GM21737 (cell line): ENCODE data around the gene DENND1B.

Source experiments
- ATAC-seq: cut with Tn5 transposase; IDR thresholded peaks from one replicate; pipeline ENCODE4 v1.9.1; 2021; ENCODE audit warnings: mild to moderate bottlenecking, moderate library complexity; ENCODE audit not compliant: unreplicated experiment

The DENND1B gene, protein sequence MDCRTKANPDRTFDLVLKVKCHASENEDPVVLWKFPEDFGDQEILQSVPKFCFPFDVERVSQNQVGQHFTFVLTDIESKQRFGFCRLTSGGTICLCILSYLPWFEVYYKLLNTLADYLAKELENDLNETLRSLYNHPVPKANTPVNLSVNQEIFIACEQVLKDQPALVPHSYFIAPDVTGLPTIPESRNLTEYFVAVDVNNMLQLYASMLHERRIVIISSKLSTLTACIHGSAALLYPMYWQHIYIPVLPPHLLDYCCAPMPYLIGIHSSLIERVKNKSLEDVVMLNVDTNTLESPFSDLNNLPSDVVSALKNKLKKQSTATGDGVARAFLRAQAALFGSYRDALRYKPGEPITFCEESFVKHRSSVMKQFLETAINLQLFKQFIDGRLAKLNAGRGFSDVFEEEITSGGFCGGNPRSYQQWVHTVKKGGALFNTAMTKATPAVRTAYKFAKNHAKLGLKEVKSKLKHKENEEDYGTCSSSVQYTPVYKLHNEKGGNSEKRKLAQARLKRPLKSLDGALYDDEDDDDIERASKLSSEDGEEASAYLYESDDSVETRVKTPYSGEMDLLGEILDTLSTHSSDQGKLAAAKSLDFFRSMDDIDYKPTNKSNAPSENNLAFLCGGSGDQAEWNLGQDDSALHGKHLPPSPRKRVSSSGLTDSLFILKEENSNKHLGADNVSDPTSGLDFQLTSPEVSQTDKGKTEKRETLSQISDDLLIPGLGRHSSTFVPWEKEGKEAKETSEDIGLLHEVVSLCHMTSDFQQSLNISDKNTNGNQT

DNA sequence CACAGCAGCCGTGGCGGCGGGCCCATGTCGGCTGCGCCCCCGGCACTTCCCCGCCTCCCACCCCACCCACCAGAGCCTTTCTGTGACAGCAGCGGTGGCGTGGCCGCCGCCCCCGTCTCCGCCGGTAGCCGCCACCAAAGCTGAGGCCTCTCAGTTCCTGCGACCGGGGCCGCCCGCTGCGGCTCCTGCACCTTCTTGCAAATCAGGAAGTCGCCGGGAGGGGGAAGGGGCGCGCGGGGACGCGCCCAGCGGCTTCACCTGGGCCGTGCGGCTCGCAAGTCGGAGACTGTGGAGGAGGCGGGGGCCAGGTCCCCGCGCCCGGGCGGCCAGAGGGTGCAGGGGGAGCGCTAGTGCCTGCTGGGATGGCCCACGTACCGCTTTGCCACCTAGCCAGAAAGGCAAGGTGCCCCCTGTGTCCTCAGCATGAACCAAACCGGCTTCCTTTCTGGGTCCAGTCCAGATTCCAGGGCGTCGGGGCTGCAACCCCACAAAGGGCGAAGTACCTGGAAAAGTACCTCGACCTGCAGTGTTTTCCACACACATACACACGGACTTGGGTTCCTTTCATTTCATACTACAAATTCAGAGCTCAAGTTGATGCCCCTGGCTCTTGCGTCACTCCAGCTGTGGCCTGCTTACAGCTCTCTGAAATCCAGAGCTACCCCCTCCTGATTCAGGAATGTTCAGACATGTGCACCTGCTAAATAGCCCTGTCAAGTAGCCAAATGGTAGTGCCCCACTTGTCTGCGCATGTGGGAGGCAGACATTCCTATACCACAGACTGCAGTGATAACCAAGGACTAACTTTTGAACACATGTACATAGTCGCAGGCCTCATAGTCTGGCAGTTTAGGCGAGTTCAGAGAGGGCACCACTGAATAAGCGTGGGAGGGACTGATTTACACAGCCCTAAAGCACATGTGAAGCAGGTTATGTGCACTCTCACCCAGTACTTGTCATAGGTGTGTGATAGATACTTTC lies at the start of gene DENND1B:
TSS of gene DENND1B (minus strand) at position 199 of the 981 bp plus-strand sequence. CDS start 325 bp downstream, outside the sequence.
- ATAC-seq = peak; percentile 69

DNA sequence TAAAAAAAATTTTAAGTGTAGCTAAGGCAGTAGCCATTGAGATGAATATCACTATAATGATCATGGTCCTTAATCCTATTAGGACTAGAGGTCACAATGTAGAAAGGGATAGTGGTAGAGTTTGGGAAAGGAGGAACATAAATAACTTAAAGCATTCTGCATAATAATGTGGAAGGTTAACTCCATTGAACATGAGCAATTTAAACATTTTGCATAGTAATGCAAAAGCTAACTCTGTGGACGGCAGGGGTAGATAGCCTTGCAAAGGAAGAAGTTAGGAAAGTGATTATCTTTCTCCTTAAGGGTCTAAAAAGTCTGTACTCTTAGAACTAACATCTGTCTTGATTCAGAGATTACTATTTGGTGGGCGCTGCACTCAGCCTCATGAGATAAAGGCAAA lies 39.0 kb upstream of the DENND1B start:
- no peak for ATAC-seq

DNA sequence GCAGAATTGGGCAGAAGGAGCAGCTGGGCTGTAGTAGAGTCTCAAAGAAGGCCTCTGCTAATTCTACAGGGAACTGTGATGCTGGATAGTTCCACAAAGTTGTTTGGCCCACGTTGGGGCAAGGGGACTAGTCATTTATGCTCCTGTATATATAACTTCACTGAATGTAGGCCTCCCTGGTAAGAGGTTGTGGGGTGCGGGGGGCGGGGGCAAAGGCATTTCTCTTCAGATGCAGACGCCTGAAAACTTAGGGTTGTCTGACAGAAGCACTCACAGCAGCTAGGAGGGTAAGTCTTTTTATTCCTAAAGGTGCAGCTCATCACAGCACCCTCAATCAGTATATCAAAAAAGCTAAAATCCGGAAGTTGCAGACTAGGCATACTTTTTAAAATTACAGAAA lies 38.5 kb upstream of the DENND1B start:
- ATAC-seq = no peak

DNA sequence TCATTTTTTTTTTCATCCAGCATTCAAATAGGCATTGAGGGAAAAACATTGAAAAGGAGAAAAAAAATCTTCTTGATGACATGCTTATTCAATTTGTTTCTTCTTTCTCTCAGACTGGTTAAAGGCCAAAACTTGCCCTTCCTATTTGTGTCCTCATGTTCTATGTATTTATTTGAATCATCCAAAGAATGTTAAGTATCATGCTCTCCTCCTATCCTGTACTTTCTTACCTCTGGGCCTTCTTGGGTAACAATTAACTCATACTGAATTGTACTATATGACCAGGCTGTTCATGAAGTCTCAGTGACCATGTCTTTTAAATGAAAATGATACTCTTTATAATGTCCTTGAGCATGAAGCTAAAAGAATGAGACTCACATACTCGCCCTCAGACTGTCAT lies 36.5 kb upstream of the DENND1B start:
- no peak for ATAC-seq

DNA sequence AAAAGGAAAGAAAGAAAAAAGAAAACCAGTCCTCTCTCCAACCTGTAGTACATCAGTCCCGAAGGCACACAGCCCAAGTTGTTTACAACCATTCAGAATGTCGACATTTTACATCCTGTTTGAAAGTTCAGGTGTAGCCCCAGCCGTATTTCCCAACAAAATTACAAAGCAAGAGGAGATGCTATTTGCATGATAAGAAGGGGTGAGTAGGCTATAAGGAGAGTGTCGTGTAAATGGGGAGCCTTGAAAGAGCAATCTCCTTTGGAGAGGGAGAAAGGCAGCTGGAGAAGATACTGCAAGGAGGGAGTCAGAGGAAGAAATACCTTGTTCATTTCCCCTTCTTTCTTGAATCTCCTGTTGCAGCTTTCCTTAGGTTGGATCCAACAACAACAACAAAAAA lies 35.5 kb upstream of the DENND1B start:
- ATAC-seq = no peak

DNA sequence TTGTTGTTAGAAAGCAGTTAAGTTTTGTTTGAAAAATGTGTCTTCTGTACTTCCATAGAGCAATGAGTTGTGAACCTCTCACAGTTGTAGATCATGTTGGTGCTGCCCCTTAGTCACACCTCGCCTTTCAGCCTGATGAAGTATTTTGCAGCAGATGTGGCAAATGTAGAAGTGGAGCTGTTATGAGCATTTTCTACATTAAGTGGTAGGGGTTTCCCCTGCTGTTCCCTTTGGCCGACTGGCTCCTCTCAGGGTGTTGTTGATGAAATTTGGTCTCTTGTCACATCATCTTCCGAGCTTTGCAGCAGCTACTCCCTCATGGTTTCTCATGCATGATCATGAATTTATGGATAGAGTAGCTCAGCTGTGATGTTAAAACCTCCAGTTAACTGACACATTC lies 33.6 kb upstream of the DENND1B start:
- no peak for ATAC-seq

DNA sequence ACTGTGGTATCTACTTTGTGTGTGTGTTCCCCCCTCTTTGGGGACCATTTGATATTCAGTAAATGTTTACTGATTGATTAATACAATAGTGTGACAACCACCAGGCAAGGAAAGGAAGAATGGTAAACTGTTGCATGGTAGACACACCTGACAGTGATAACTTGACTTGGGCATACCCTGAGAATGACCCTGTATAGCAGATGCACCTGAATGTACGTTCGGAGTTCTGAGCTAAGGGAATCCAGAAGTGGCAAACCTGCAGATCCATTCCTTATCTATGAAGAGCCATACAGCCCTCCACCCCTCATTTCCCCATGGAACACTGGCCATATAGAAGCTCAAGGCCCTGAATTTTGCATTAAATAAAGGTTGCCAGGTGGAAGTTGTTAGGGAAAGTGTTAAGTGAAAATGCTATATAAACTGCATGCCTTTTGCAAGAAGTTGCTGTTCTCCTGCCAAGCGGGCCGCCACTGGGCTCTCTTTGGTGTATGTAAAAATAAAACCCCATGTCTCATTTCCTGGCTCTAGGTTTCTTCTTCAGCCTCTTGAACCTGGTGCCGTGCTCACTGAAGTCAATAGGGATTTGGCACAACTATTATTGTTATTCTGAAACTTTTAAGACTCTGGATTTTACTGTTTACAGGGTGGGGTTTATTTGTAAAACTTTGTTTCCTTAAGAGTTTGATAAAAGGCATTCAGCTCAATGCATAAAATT lies 32.6 kb upstream of the DENND1B start:
- no peak for ATAC-seq

DNA sequence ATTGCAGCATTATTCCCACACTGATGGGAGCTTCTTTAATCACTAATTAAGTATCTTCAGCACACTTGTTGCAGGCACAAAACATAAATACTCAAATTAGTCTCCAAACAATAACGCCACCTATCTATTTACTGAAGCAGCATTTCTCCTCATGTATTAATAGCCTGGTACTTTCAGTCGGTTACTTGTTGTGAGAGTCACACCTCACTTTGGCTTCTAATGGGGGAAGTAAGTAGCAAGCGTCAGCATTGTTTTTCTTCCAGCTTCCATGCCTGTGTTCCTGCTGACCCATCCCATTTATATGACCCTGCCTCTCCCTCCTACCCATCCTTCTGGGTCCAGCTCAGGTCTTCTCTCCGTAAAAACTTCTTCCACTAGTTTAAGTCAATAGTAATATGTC lies 31.9 kb upstream of the DENND1B start:
- no peak for ATAC-seq

DNA sequence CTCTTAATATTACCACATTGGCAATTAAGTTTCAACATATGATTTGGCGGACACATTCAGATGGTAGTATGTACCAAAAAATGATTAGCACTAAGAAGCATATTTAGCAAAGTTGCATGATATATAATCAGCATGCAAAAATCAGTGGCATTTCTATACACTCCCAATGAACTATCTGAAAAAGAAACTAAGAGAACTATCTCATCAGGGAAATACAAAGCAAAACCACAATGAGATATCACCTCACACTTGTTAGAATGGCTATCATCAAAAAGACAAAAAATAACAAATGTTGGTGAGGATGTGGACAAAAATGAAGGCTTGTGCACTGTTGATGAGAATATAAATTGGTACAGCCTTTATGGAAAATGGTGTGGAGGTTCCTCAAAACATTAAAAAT lies 31.4 kb upstream of the DENND1B start:
- ATAC-seq = no peak

DNA sequence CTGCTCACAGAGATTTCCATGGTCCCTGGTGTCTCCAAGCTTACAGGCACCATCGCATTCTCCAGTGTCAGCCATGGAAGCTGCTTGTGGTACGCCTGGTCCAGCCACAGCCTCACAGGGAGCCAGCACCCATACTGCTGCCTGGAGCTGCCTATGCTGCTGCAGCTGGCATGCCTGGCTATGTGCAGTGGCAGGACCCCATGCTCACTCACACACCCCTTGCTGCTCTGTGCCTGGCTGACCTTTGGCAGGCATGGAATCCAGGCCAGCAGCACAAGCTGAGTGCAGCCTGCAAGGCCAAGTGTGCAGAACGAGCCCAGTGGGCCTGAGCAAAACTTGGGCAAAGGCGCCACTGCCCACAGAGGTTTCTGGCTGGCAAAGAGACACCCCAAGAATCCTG lies 26.4 kb upstream of the DENND1B start:
- no peak for ATAC-seq

DNA sequence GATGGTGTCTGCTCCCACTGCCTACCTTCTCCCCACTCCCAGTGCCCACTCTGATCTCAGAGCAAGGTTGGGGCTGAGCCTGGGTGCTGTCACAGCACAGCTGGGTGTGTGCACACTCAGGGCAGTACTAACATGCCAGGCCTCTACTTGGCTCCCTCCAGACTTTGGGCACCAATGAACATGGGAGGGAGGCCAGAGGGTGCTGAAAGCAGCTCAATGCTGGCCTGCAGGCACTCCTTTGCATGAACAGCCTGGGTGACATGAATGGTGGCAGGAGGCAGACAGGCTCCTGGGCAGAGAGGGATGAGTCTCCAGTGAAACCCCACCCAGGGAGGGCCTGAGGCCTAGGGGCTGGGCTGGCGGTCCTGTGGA lies 25.8 kb upstream of the DENND1B start:
- no peak for ATAC-seq

DNA sequence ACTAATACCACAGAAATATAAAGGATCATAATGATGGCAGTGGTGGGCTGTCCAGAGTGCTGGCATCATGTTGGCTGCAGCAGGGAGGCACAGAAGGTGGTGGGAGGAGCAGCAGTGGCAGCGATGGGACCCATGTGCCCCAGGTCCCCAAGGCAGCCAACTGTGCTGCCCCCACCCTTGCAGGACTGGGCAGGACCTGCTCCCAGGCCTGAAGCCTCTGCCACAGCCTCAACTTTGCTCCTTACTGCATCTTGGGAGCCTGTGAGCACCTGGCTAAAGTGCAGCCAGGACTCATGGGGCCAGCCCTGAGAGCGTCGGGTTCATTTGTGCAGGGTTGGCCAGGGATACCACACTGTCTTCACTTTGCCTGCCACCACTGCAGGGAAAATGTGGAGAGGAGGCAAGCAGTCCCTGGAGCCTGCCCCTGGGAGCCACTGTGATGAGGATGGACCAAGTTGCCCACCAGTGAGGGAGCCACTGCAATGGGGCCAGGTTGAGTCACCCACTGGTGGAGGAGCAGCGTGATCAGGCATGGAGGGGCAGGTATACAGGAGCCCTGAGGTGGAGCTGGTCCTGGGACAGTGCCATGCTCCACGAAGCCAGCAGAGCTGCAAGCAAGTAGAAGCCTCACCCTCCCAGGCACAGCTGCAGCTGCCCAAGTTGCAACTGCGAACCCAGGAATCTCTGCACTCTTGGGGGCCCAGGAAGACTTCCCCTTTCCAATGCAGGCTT lies 25.3 kb upstream of the DENND1B start:
- no peak for ATAC-seq

DNA sequence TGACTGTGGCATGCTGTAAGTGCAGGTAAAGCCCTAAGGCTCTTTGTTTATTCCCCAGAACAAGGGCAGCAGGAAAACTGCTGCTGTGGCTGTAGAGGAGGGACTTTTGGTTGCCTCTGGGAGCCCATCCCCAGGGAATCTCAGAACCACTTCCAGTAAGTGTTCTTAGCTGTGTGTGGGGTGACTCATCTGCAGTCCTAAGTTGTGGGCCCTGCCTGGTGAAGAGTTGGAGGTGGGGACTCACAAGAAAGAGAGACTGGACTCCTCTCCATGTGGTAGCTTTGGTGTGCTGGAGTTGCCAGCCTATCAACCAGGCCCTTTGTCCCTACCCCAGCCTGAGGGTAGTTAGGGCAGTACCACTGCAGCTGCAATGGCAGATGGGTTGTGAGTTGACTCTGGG lies 24.0 kb upstream of the DENND1B start:
- no peak for ATAC-seq

DNA sequence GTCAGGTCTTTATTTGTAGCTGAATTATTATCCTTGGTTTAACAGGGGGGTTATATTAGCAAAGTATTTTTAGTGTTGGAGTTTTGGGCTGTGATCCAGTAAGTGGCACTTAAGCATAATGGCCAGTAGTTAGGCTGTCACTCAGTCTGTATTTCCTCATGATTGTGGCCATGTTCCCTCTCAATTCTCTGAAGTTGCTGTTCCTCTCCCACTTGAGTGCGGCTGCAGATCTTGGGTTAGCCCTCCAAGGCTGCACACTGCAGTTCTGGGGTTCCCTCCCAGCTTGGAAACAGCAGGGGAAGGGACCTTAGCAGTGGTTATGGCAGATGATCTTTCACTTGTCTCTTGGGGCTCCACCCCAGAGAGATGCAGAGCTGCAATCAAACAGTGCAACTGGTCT lies 23.2 kb upstream of the DENND1B start:
- no peak for ATAC-seq

DNA sequence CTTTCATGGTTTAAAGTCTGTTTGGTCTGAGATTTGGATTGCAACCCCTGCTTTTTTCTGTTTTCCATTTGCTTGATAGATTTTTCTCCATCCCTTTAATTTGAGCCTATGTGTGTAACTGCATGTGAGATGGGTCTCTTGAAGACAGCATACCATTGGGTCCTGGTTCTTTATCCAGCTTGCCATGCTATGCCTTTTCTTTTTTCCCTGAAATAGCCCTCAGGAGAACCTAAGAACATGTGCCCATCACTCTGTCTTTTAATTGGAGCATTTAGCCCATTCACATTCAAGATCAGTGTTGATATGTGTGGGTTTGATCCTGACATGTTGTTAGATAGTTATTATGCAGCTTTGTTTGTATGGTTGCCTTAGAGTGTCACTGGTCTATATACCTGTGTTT lies 21.7 kb upstream of the DENND1B start:
- no peak for ATAC-seq

DNA sequence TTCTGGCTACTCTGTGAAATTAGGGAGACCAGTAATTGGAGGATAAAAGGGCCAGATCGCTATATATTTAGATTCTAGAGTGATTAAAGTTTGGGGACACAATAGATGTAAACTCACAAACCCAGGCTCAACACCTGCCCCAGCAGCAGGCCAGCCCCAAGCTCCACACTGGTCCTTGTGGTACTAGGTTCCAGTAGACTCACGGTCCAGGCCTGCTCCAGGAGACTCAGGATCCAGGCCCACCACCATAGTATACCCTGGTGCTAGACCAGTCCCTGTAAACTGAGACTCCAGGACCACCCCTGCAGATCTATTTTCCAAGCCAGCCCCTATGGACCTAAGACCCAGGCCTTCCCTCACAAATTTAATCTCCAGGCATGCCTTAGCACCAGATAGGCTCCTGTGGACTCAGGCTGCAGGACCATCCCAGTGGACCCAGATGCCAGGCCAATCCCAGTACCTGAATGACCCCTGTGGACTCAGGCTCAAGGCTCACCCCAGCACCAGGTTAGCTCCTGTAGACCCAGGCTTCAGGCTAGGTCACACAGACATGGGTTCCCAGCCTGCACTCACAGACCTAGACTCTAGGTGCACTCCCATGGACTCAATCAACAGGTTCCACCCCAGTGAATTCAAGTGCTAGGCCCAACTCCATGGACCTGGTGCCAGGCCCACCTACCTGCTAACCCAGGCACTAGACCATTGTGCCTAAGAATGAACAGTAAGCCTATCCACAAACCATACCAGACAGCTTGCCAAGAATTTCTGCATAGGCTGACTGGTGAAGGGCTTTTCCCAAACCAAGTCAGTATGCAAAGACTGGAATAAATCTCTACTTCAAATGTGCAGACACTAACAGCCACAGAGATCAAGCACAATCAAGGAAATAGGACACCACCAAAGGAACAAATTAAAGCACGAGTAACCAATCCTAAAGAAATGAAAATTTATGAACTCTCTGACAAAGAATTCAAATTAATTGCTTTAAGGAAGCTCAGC lies 13.8 kb upstream of the DENND1B start:
- ATAC-seq = no peak

DNA sequence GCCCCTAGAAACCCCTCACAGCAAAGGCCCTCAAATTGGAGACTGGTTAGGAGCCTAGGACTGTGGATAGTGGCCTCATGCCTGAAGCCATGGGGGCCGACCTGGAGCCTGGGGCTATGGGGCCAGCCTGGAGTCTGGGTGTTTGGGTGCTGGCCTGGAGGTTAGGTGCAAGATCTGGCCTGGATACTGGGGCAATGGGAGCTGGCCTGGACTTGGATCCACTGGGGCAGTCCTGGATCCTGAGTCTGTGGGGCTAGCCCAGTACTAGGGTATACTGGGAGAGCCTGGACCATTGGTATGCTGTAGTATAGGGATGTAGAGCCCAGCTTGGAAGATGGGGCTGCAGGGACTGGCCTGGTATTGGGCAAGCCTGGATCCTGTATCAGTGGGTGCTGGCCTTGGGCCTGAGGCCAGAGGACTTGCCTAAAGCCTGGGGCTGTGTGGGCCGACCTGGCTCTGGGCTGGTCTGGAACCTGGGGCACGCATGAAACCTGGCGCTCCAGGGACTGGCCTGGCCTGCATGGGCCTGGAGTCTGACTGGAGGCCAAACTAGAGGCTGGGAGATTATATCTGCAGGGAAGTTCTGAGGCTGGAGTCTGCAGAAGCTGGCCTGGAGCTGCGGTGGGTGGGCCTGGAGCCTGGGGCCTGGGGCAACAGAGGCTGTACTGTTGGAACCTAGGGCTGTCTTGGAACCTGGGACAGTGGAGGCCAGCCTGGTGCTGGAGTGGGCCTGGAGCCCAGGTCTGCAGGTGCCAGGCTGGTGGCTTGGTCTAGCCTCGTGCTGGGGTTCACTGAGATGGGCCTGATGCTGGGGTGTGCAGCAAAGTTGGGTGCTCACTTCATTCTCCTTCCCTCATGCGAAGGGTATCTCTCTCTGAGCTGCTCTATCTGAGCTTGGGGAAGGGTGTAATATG lies 12.6 kb upstream of the DENND1B start:
- ATAC-seq = no peak

DNA sequence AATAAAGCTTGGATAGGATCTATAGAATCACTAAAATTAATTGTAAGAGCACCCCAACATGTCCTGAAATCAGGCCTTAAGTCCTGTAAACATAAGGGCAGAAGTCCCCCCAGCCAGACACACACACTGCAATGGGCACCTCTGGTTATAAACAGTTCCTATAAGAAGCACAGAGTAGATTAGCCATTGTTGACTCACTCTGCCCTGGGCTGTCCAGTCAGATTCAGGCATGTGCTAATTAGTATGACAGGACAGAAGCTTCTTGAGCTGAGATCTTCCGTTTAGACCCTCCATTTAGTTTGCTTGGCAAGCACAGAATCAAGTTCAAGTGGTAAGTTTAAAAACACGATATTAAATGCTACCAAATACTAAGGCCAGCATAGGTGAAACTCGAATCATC lies 11.8 kb upstream of the DENND1B start:
- no peak for ATAC-seq
